Choroid plexus epithelial cell (primary cell): ENCODE measurements around the gene WHAMM.

Experiments used
- DNase-seq: peaks from one replicate; pipeline ENCODE4 v3.0.0-alpha.2; 2010; ENCODE audit warnings: low read depth
- H3K4me3 ChIP-seq: 2 replicates; pipeline ENCODE4 v1.5.1; 2011; ENCODE audit warnings: low read depth, mild to moderate bottlenecking, control low read depth, low read length, moderate library complexity
- CTCF ChIP-seq: conservative IDR thresholded peaks from 2 replicates; pipeline ENCODE4 v1.5.1; 2011; ENCODE audit warnings: low read depth, mild to moderate bottlenecking, control low read depth, inconsistent platforms, low read length, moderate library complexity

WHAMM gene

GRCh38 chr15:82792068-82792467 lies 17.4 kb upstream of the WHAMM start:
- no peak for DNase-seq
- H3K4me3 ChIP-seq, result no peak overlapping the region
- no peak for TF ChIP-seq CTCF

- DNase-seq, result no peak
- H3K4me3 ChIP-seq, result no peak overlapping the region
- TF ChIP-seq CTCF, result no peak
Measured at GRCh38 chr15:82793737-82794136, 15.7 kb upstream of the WHAMM start.

- TF ChIP-seq CTCF, result no peak
- no peak for DNase-seq
- no peak overlapping the region for H3K4me3 ChIP-seq
Measured at GRCh38 chr15:82798104-82798503, 11.3 kb upstream of the WHAMM start.

- no peak overlapping the region for H3K4me3 ChIP-seq
- no peak for DNase-seq
- TF ChIP-seq CTCF, result no peak
Measured at GRCh38 chr15:82798531-82799166, 10.8 kb upstream of the WHAMM start.

- DNase-seq, result no peak
- TF ChIP-seq CTCF, result no peak
Measured at GRCh38 chr15:82799183-82799841, 10.1 kb upstream of the WHAMM start.

GRCh38 chr15:82802497-82802896 lies 6.9 kb upstream of the WHAMM start:
- H3K4me3 ChIP-seq, result no peak overlapping the region
- TF ChIP-seq CTCF, result no peak
- DNase-seq, result no peak

More at GRCh38 chr15:82799183-82799841, 10.1 kb upstream of the WHAMM start:
- no peak overlapping the region for H3K4me3 ChIP-seq

GRCh38 chr15:82803793-82804574 lies 5.4 kb upstream of the WHAMM start:
- H3K4me3 ChIP-seq, result no peak overlapping the region
- peak; percentile 30 for DNase-seq
- no peak for TF ChIP-seq CTCF
